ENCODE data around the gene PCDHGA2. TPM values are rescaled to one million over a fixed set of nuclear protein-coding genes. Genes with fewer than 3 reads are reported as not detected.
"Not testable (repeated sequence)": the region's sequence is repeated elsewhere in the genome, so short reads cannot be mapped to it uniquely, and the experiment has no call there.

Gene PCDHGA2
- total RNA-seq, 1 donor from 2014 or later, result 0.11 TPM

- H3K4me3 Mint-ChIP-seq (ENCODE audit: low read depth), result peak within 1 kb of the TSS; percentile 32
- peaks cover 27% of the 10 kb centered on the region for H3K9me3 Mint-ChIP-seq
- peaks cover 9% of the 10 kb centered on the region for H3K4me1 Mint-ChIP-seq (ENCODE audit: low read depth)
- H3K36me3 Mint-ChIP-seq (ENCODE audit: low read depth), result no peaks in the 10 kb centered on the region
- intact Hi-C loops (cut with micrococcal nuclease), result no loop called here
- H3K27ac Mint-ChIP-seq, result no peak within 1 kb of the TSS
- H3K27me3 Mint-ChIP-seq (ENCODE audit: low read depth), result peaks cover 29% of the 10 kb centered on the region
- no peak for DNase-seq (ENCODE audit: low spot score)
Observed at GRCh38 chr5:141330299-141331080, 8.1 kb upstream of the PCDHGA2 start, which contains the start of gene PCDHGA1. TSS of gene PCDHGA1 (plus strand) at chr5:141330514.

- DNase-seq (ENCODE audit: low spot score); H3K4me1 Mint-ChIP-seq (ENCODE audit: low read depth); H3K36me3 Mint-ChIP-seq (ENCODE audit: low read depth); H3K27ac Mint-ChIP-seq; H3K4me3 Mint-ChIP-seq (ENCODE audit: low read depth); intact Hi-C loops (cut with micrococcal nuclease): not testable (repeated sequence)
- Mint-ChIP-seq H3K27me3 (ENCODE audit: low read depth) (peaks cover 37% of the 10 kb centered on the region), H3K9me3 (peaks cover 28% of the 10 kb centered on the region)
Observed at GRCh38 chr5:141332571-141332970, 6.0 kb upstream of the PCDHGA2 start.

- H3K4me3 Mint-ChIP-seq (ENCODE audit: low read depth); H3K36me3 Mint-ChIP-seq (ENCODE audit: low read depth); H3K27ac Mint-ChIP-seq; H3K4me1 Mint-ChIP-seq (ENCODE audit: low read depth); DNase-seq (ENCODE audit: low spot score): not testable (repeated sequence)
- intact Hi-C loops (cut with micrococcal nuclease), result loop anchor here (5.0 kb wide), 1 partner anchor 154 kb away; the partner anchor contains the start of gene PCDHB9
- H3K9me3 Mint-ChIP-seq, result peaks cover 41% of the 10 kb centered on the region
- peaks cover 26% of the 10 kb centered on the region for H3K27me3 Mint-ChIP-seq (ENCODE audit: low read depth)
Observed at GRCh38 chr5:141340781-141341354, 2.3 kb downstream of the PCDHGA2 start.

- Mint-ChIP-seq H3K27me3 (ENCODE audit: low read depth) (peaks cover 21% of the 10 kb centered on the region), H3K9me3 (peaks cover 45% of the 10 kb centered on the region), H3K4me3 (ENCODE audit: low read depth) (no peak overlapping the region), H3K27ac (no peak overlapping the region), H3K4me1 (ENCODE audit: low read depth) (peaks cover 4% of the 10 kb centered on the region), H3K36me3 (ENCODE audit: low read depth) (no peaks in the 10 kb centered on the region)
- no peak for DNase-seq (ENCODE audit: low spot score)
- intact Hi-C loops (cut with micrococcal nuclease), result loop anchor here (5.0 kb wide), 1 partner anchor 155 kb away; the partner anchor contains the start of gene PCDHB9
Observed at GRCh38 chr5:141342773-141343172, 4.2 kb downstream of the PCDHGA2 start.

- intact Hi-C loops (cut with micrococcal nuclease), result loop anchor here (5.0 kb wide), 1 partner anchor 156 kb away; the partner anchor contains the start of gene PCDHB9
- peak within 1 kb of the TSS; percentile 61 for H3K4me3 Mint-ChIP-seq (ENCODE audit: low read depth)
- H3K9me3 Mint-ChIP-seq, result peaks cover 40% of the 10 kb centered on the region
- no peak for DNase-seq (ENCODE audit: low spot score)
- H3K27me3 Mint-ChIP-seq (ENCODE audit: low read depth), result peaks cover 15% of the 10 kb centered on the region
- no peak within 1 kb of the TSS for H3K27ac Mint-ChIP-seq
- peaks cover 4% of the 10 kb centered on the region for H3K4me1 Mint-ChIP-seq (ENCODE audit: low read depth)
- H3K36me3 Mint-ChIP-seq (ENCODE audit: low read depth), result no peaks in the 10 kb centered on the region
Observed at GRCh38 chr5:141343242-141343952, 4.8 kb downstream of the PCDHGA2 start, which contains the start of gene PCDHGA3. TSS of gene PCDHGA3 (plus strand) at chr5:141343829. CDS start at chr5:141344034, 205 bp downstream.

GRCh38 chr5:141343953-141344463, 5.4 kb downstream of the PCDHGA2 start:
- peaks cover 13% of the 10 kb centered on the region for H3K27me3 Mint-ChIP-seq (ENCODE audit: low read depth)
- H3K4me3 Mint-ChIP-seq (ENCODE audit: low read depth), result peak overlapping the region; percentile 61
- H3K9me3 Mint-ChIP-seq, result peaks cover 37% of the 10 kb centered on the region

GRCh38 chr5:141345327-141345726, 6.8 kb downstream of the PCDHGA2 start:
- Mint-ChIP-seq H3K9me3 (peaks cover 38% of the 10 kb centered on the region), H3K36me3 (ENCODE audit: low read depth) (no peaks in the 10 kb centered on the region), H3K27me3 (ENCODE audit: low read depth) (peaks cover 12% of the 10 kb centered on the region), H3K4me1 (ENCODE audit: low read depth) (peaks cover 8% of the 10 kb centered on the region), H3K4me3 (ENCODE audit: low read depth) (no peak overlapping the region), H3K27ac (no peak overlapping the region)
- intact Hi-C loops (cut with micrococcal nuclease), result no loop called here
- DNase-seq (ENCODE audit: low spot score), result no peak

More at GRCh38 chr5:141343953-141344463, 5.4 kb downstream of the PCDHGA2 start:
- Mint-ChIP-seq H3K4me1 (ENCODE audit: low read depth) (peaks cover 2% of the 10 kb centered on the region), H3K27ac (no peak overlapping the region), H3K36me3 (ENCODE audit: low read depth) (no peaks in the 10 kb centered on the region)
- intact Hi-C loops (cut with micrococcal nuclease), result loop anchor here (5.0 kb wide), 1 partner anchor 157 kb away; the partner anchor contains the start of gene PCDHB9
- DNase-seq (ENCODE audit: low spot score), result no peak

GRCh38 chr5:141346017-141346416, 7.5 kb downstream of the PCDHGA2 start:
- Mint-ChIP-seq H3K9me3 (peaks cover 37% of the 10 kb centered on the region), H3K27me3 (ENCODE audit: low read depth) (peaks cover 12% of the 10 kb centered on the region)
- H3K36me3 Mint-ChIP-seq (ENCODE audit: low read depth); intact Hi-C loops (cut with micrococcal nuclease); H3K27ac Mint-ChIP-seq; H3K4me3 Mint-ChIP-seq (ENCODE audit: low read depth); DNase-seq (ENCODE audit: low spot score); H3K4me1 Mint-ChIP-seq (ENCODE audit: low read depth): not testable (repeated sequence)

GRCh38 chr5:141349917-141350619, 11.5 kb downstream of the PCDHGA2 start, which contains the start of gene PCDHGB1:
TSS of gene PCDHGB1 (plus strand) at chr5:141350099. CDS start at chr5:141350261, 162 bp downstream.
- no peak for DNase-seq (ENCODE audit: low spot score)
- intact Hi-C loops (cut with micrococcal nuclease), result loop anchor here (10.0 kb wide), 1 partner anchor 115 kb away; no protein-coding TSS in a partner anchor
- Mint-ChIP-seq H3K27ac (no peak within 1 kb of the TSS), H3K4me1 (ENCODE audit: low read depth) (peaks cover 7% of the 10 kb centered on the region), H3K9me3 (peaks cover 21% of the 10 kb centered on the region), H3K36me3 (ENCODE audit: low read depth) (no peaks in the 10 kb centered on the region), H3K27me3 (ENCODE audit: low read depth) (peaks cover 14% of the 10 kb centered on the region), H3K4me3 (ENCODE audit: low read depth) (peak within 1 kb of the TSS; percentile 75)

GRCh38 chr5:141351591-141351990, 13.0 kb downstream of the PCDHGA2 start:
- H3K36me3 Mint-ChIP-seq (ENCODE audit: low read depth), result no peaks in the 10 kb centered on the region
- no peak overlapping the region for H3K27ac Mint-ChIP-seq
- H3K4me3 Mint-ChIP-seq (ENCODE audit: low read depth), result no peak overlapping the region
- no peak for DNase-seq (ENCODE audit: low spot score)
- peaks cover 7% of the 10 kb centered on the region for H3K4me1 Mint-ChIP-seq (ENCODE audit: low read depth)
- peaks cover 21% of the 10 kb centered on the region for H3K9me3 Mint-ChIP-seq
- peaks cover 14% of the 10 kb centered on the region for H3K27me3 Mint-ChIP-seq (ENCODE audit: low read depth)
- intact Hi-C loops (cut with micrococcal nuclease), result loop anchor here (10.0 kb wide), 1 partner anchor 117 kb away; no protein-coding TSS in a partner anchor

GRCh38 chr5:141354900-141355469, 16.4 kb downstream of the PCDHGA2 start, which contains the start of gene PCDHGA4:
TSS of gene PCDHGA4 (plus strand) at chr5:141355021. CDS start at chr5:141355108, 87 bp downstream.
- Mint-ChIP-seq H3K9me3 (peaks cover 23% of the 10 kb centered on the region), H3K27me3 (ENCODE audit: low read depth) (peaks cover 20% of the 10 kb centered on the region), H3K4me1 (ENCODE audit: low read depth) (peaks cover 6% of the 10 kb centered on the region), H3K27ac (no peak within 1 kb of the TSS), H3K36me3 (ENCODE audit: low read depth) (no peaks in the 10 kb centered on the region), H3K4me3 (ENCODE audit: low read depth) (peak within 1 kb of the TSS; percentile 39)
- intact Hi-C loops (cut with micrococcal nuclease), result loop anchor here (5.0 to 10.0 kb wide), 4 partner anchors 67 to 202 kb away; partner anchors contain the start of gene PCDHGA11
- no peak for DNase-seq (ENCODE audit: low spot score)

Measured in activated T-helper 2 cell treated with anti-CD3 and anti-CD28 coated beads, Interferon-gamma antibody, Interleukin-2, Interleukin-4, amounts not matched to agents 10 μg/mL and 5 μg/mL and 100 μg/mL, durations not matched to agents 14 hours and 24 hours and 36 hours (primary cell).